H1 (cell line): ENCODE measurements around the gene PXK. TPM values are rescaled to one million over a fixed set of nuclear protein-coding genes. Genes with fewer than 3 reads are reported as not detected.

Source experiments
- CHD7 ChIP-seq: fragments of 300-600 bp; sonication (generic); IDR thresholded peaks from 2 replicates; pipeline ENCODE4 v1.7.1; 2012; ENCODE audit warnings: low read length, moderate library complexity, mild to moderate bottlenecking, inconsistent platforms; ENCODE audit not compliant: insufficient replicate concordance
- JUN ChIP-seq: IDR thresholded peaks from 2 replicates; pipeline ENCODE4 v1.6.1; 2011; ENCODE audit warnings: low read depth, mild to moderate bottlenecking, improper control_type of control experiment, low read length
- POLR2AphosphoS5 ChIP-seq: IDR thresholded peaks from 2 replicates; pipeline ENCODE4 v1.6.1; 2011; ENCODE audit warnings: low read depth, low read length
- polyA plus RNA-seq, 7 experiments: library from polyadenylated mRNA; depleted of rRNA in 3 of 7; stranded (reverse) in 5 of 7; unstranded in 2 of 7; fragments of >200 nt in 5 of 7; fragments of 200-250 nt in 2 of 7; gene quantifications; 1 replicate in 5 of 7; 2 replicates in 1 of 7; 4 replicates in 1 of 7; pipeline versions ENCODE4 v1.2.1 to v1.2.3, GENCODE V29; 2011 to 2013; ENCODE audit warnings: missing spikeins in 2 of 7, mixed read lengths in 2 of 7
- total RNA-seq: library from RNA; stranded (reverse); fragmentation: NEBNext Ultra II Directional; extraction: Animal tissue kit (Norgen Biotek cat#: 25700); gene quantifications from 2 replicates; pipeline ENCODE4 v1.2.1, GENCODE V29; 2021

PXK gene
- total and polyA plus RNA-seq, 2 of the 8 experiments (the other 6 are each of a cell fraction or from before 2014, with no cell fraction given): 3.5 to 7.1 TPM

DNA sequence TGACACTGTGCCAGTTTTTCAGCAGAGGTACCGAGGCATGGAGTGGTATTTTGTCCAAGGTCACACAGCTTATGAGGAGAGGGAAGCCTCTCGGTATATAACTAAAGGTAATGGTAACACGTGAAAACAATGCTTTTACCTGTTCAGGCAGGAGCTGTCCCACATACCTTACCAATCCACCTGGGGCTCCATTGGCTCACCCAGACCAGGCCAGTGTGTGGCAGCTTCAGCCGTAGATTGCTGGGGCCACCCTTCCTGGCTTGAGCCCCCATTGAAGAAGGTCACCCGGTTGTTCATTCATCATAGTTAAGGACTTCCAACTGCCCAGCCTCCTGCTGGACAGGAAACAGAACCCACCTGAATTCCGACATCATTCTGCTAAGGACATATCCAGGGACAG, 35.8 kb upstream of the PXK start (continued):
- TF ChIP-seq CHD7 (no peak), JUN (no peak), POLR2AphosphoS5 (no peak)
